H1 (cell line): ENCODE results near the gene B4GALT5. TPM values are rescaled to one million over a fixed set of nuclear protein-coding genes. Genes with fewer than 3 reads are reported as not detected.

Experiments
- CTCF ChIA-PET: fragments of 300-600 bp; sonication (Branson Sonifier 250); formaldehyde crosslinking; loops from one replicate; lab custom pipeline; 2021; ENCODE audit not compliant: partially characterized antibody; lab: Charles Lee
- POLR2A ChIA-PET: fragments of 300-600 bp; sonication (Branson Sonifier 250); formaldehyde crosslinking; loops from one replicate; lab custom pipeline; 2021; ENCODE audit warnings: inconsistent platforms; ENCODE audit not compliant: partially characterized antibody; lab: Charles Lee
- DNase-seq, 2 experiments: peaks; one replicate each; pipeline versions ENCODE4 v3.0.0 to v3.0.0-alpha.2; 2010 to 2022; ENCODE audit warnings: low spot score in 2 of 2, low read depth in 1 of 2, mixed read lengths in 1 of 2
- FAIRE-seq: peaks from 2 replicates; lab custom pipeline; 2011; peaks lifted over from hg19 to GRCh38; lab: Jason Lieb, UNC
- H2AFZ ChIP-seq: 2 replicates; pipeline ENCODE4 v1.8.1; 2012; ENCODE audit warnings: low read length, inconsistent platforms
- H2AK5ac ChIP-seq: 2 replicates; pipeline ENCODE4 v1.6.1; 2013; ENCODE audit warnings: low read depth, low read length
- H2BK120ac ChIP-seq: replicated peaks from 2 replicates; pipeline ENCODE3; 2013; ENCODE audit warnings: low read depth, low read length, inconsistent platforms
- H2BK12ac ChIP-seq: 2 replicates; pipeline ENCODE4 v1.6.1; 2013; ENCODE audit warnings: low read depth, low read length
- H2BK15ac ChIP-seq: 2 replicates; pipeline ENCODE4 v1.6.1; 2013; ENCODE audit warnings: low read length
- H2BK20ac ChIP-seq: 2 replicates; pipeline ENCODE4 v1.6.1; 2013; ENCODE audit warnings: low read length
- H2BK5ac ChIP-seq: 2 replicates; pipeline ENCODE4 v1.6.1; 2013; ENCODE audit warnings: low read depth, low read length
- H3K14ac ChIP-seq: 2 replicates; pipeline ENCODE4 v1.6.1; 2013; ENCODE audit warnings: inconsistent platforms; ENCODE audit not compliant: insufficient read length
- H3K18ac ChIP-seq: 2 replicates; pipeline ENCODE4 v1.6.1; 2013; ENCODE audit warnings: low read length; ENCODE audit errors: extremely low read depth
- H3K23ac ChIP-seq: 2 replicates; pipeline ENCODE4 v1.6.1; 2013; ENCODE audit warnings: inconsistent platforms; ENCODE audit not compliant: insufficient read length
- H3K23me2 ChIP-seq: 2 replicates; pipeline ENCODE4 v1.6.1; 2013; ENCODE audit warnings: low read depth, low read length
- H3K27ac ChIP-seq: 2 replicates; pipeline ENCODE4 v1.6.1; 2011; ENCODE audit warnings: low read depth, low read length, inconsistent platforms
- H3K27me3 ChIP-seq, 4 experiments: replicated peaks in 1 of 4; 1 replicate in 1 of 4; 2 replicates in 3 of 4; pipeline versions ENCODE4 v1.6.1 to v1.8.1; 2011 to 2013; ENCODE audit warnings: low read length in 3 of 4, mild to moderate bottlenecking in 3 of 4, inconsistent platforms in 2 of 4, mixed read lengths in 2 of 4, moderate library complexity in 1 of 4; ENCODE audit not compliant: control insufficient read depth in 3 of 4, insufficient read depth in 3 of 4; ENCODE audit errors: extremely low read depth in 1 of 4
- H3K36me3 ChIP-seq, 4 experiments: 2 replicates each; pipeline versions ENCODE4 v1.6.1 to v1.8.1; 2011 to 2013; ENCODE audit warnings: mild to moderate bottlenecking in 4 of 4, low read length in 3 of 4, moderate library complexity in 2 of 4, control low read depth in 1 of 4, inconsistent platforms in 1 of 4; ENCODE audit not compliant: insufficient read depth in 4 of 4, control insufficient read depth in 2 of 4
- H3K4ac ChIP-seq: replicated peaks from 2 replicates; pipeline ENCODE3; 2013; ENCODE audit warnings: low read length, low read depth, mixed read lengths, inconsistent platforms; ENCODE audit not compliant: insufficient read length
- H3K4me1 ChIP-seq, 4 experiments: replicated peaks in 1 of 4; 1 replicate in 1 of 4; 2 replicates in 3 of 4; pipeline versions ENCODE4 v1.6.1 to v1.8.1; 2011 to 2013; ENCODE audit warnings: low read length in 3 of 4, inconsistent platforms in 2 of 4, mixed read lengths in 1 of 4; ENCODE audit not compliant: insufficient read depth in 4 of 4, control insufficient read depth in 3 of 4
- H3K4me2 ChIP-seq, 2 experiments: 2 replicates each; pipeline versions ENCODE4 v1.6.1 to v1.8.1; 2011 to 2013; ENCODE audit warnings: low read depth in 2 of 2, low read length in 2 of 2, control low read depth in 1 of 2, inconsistent platforms in 1 of 2, mild to moderate bottlenecking in 1 of 2; ENCODE audit not compliant: insufficient read depth in 1 of 2
- H3K4me3 ChIP-seq, 4 experiments: fragments of 200-600, 300-600 bp in 1 of 4; sonication (generic), shearing (Covaris generic), sonication (Bioruptor Twin) in 1 of 4; 2 replicates each; pipeline versions ENCODE4 v1.5.1 to v1.8.1; 2011 to 2016; ENCODE audit warnings: low read length in 4 of 4, low read depth in 3 of 4, control low read depth in 2 of 4, inconsistent platforms in 2 of 4, mild to moderate bottlenecking in 2 of 4, mixed read lengths in 1 of 4, moderate library complexity in 1 of 4; ENCODE audit not compliant: insufficient read depth in 2 of 4; ENCODE audit errors: extremely low read depth in 1 of 4
- H3K56ac ChIP-seq: replicated peaks from 2 replicates; pipeline ENCODE3; 2013; ENCODE audit warnings: low read depth, mild to moderate bottlenecking, mixed read lengths, low read length, inconsistent platforms; ENCODE audit not compliant: insufficient read length
- H3K79me1 ChIP-seq: 2 replicates; pipeline ENCODE4 v1.6.1; 2013; ENCODE audit warnings: low read depth, low read length, control low read depth
- H3K79me2 ChIP-seq, 2 experiments: 2 replicates each; pipeline versions ENCODE4 v1.6.1 to v1.8.1; 2012 to 2013; ENCODE audit warnings: low read length in 2 of 2, mild to moderate bottlenecking in 2 of 2, inconsistent platforms in 1 of 2; ENCODE audit not compliant: insufficient read depth in 2 of 2, control insufficient read depth in 1 of 2
- H3K9ac ChIP-seq, 4 experiments: replicated peaks in 1 of 4; 1 replicate in 1 of 4; 2 replicates in 3 of 4; pipeline versions ENCODE4 v1.6.1 to v1.8.1; 2011 to 2013; ENCODE audit warnings: low read depth in 3 of 4, low read length in 3 of 4, control low read depth in 2 of 4, mild to moderate bottlenecking in 2 of 4, moderate library complexity in 2 of 4, inconsistent platforms in 1 of 4; ENCODE audit errors: extremely low read depth in 1 of 4
- H3K9me3 ChIP-seq, 2 experiments: 2 replicates each; pipeline versions ENCODE4 v1.6.1 to v1.8.1; 2012 to 2013; ENCODE audit warnings: mild to moderate bottlenecking in 2 of 2, moderate library complexity in 2 of 2, control low read depth in 1 of 2, inconsistent platforms in 1 of 2, low read depth in 1 of 2, low read length in 1 of 2, mixed read lengths in 1 of 2; ENCODE audit not compliant: insufficient read depth in 2 of 2
- H4K20me1 ChIP-seq, 2 experiments: replicated peaks in 1 of 2; 2 replicates each; pipeline versions ENCODE3 to v1.8.1; 2011 to 2013; ENCODE audit warnings: inconsistent platforms in 2 of 2, low read length in 2 of 2, mild to moderate bottlenecking in 1 of 2; ENCODE audit not compliant: insufficient read depth in 2 of 2, control insufficient read depth in 1 of 2
- H4K5ac ChIP-seq: 2 replicates; pipeline ENCODE4 v1.6.1; 2013; ENCODE audit warnings: low read length, low read depth, mixed read lengths, inconsistent platforms; ENCODE audit not compliant: insufficient read length
- H4K8ac ChIP-seq: 2 replicates; pipeline ENCODE4 v1.8.0; 2013; ENCODE audit warnings: mild to moderate bottlenecking, moderate library complexity, low read length, inconsistent platforms; ENCODE audit not compliant: insufficient read depth; ENCODE audit errors: extremely low read depth
- H4K91ac ChIP-seq: replicated peaks from 2 replicates; pipeline ENCODE3; 2013; ENCODE audit warnings: low read length, mixed read lengths, inconsistent platforms; ENCODE audit not compliant: insufficient read length
- ATF3 ChIP-seq: IDR thresholded peaks from 2 replicates; pipeline ENCODE4 v1.6.1; 2011; ENCODE audit warnings: low read depth, mild to moderate bottlenecking, low read length; ENCODE audit not compliant: insufficient read depth
- POLR2AphosphoS5 ChIP-seq: IDR thresholded peaks from 2 replicates; pipeline ENCODE4 v1.6.1; 2011; ENCODE audit warnings: low read depth, low read length
- WGBS, 2 experiments: shearing (Covaris generic) in 1 of 2; methylation state at CpG; one replicate each; pipeline versions ENCODE4 v1.1.6 to v1.1.7; 2013 to 2015; ENCODE audit warnings: low lambda C conversion rate in 2 of 2, mixed read lengths in 2 of 2, inconsistent platforms in 1 of 2, low coverage in 1 of 2, missing lambda C conversion rate in 1 of 2; ENCODE audit not compliant: insufficient replicate concordance in 2 of 2, insufficient coverage in 1 of 2, insufficient read length in 1 of 2; ENCODE audit errors: extremely low coverage in 1 of 2, missing lambda C conversion rate in 1 of 2; 5-methylcytosine and 5-hydroxymethylcytosine counted together
- polyA plus RNA-seq, 7 experiments: library from polyadenylated mRNA; depleted of rRNA in 3 of 7; stranded (reverse) in 5 of 7; unstranded in 2 of 7; fragments of >200 nt in 5 of 7; fragments of 200-250 nt in 2 of 7; gene quantifications; 1 replicate in 5 of 7; 2 replicates in 1 of 7; 4 replicates in 1 of 7; pipeline versions ENCODE4 v1.2.1 to v1.2.3, GENCODE V29; 2011 to 2013; ENCODE audit warnings: missing spikeins in 2 of 7, mixed read lengths in 2 of 7
- total RNA-seq: library from RNA; stranded (reverse); fragmentation: NEBNext Ultra II Directional; extraction: Animal tissue kit (Norgen Biotek cat#: 25700); gene quantifications from 2 replicates; pipeline ENCODE4 v1.2.1, GENCODE V29; 2021

Gene B4GALT5
- total and polyA plus RNA-seq, 2 of the 8 experiments (the other 6 are each of a cell fraction or from before 2014, with no cell fraction given), result 46.5 to 75.4 TPM

- Histone ChIP-seq H3K27ac (no peak overlapping the region), H3K79me1 (peaks cover 2% of the 10 kb centered on the region; the same call in 1 of the 2 replicates), H3K56ac (no peak overlapping the region), H3K4me3 (no peak overlapping the region), H4K20me1 (peaks cover 0 to 14% of the 10 kb centered on the region in 2 experiments), H3K23me2 (no peaks in the 10 kb centered on the region), H3K9ac (no peak overlapping the region), H2BK20ac (no peak overlapping the region), H4K8ac (no peak overlapping the region), H3K79me2 (no peaks in the 10 kb centered on the region), H2AFZ (no peak overlapping the region), H3K18ac (no peak overlapping the region), H3K23ac (no peak overlapping the region), H3K4me1 (peaks cover 5 to 20% (median 12%) of the 10 kb centered on the region in 4 experiments), H2BK5ac (no peak overlapping the region), H3K27me3 (no peaks in the 10 kb centered on the region), H2BK12ac (no peak overlapping the region), H2BK120ac (no peak overlapping the region), H2AK5ac (no peak overlapping the region), H3K4me2 (no peak overlapping the region), H4K5ac (no peak overlapping the region), H3K9me3 (no peaks in the 10 kb centered on the region), H4K91ac (no peak overlapping the region), H3K14ac (no peak overlapping the region), H3K36me3 (peaks cover 12 to 55% (median 30%) of the 10 kb centered on the region in 4 experiments), H2BK15ac (no peak overlapping the region), H3K4ac (no peak overlapping the region)
- WGBS, 2 experiments, result 93% methylated on average over 15 of the region's 16 CpGs; no CpG with 5 or more reads in 1 of the 2 experiments
- CTCF ChIA-PET, result interaction anchor here (0.7 to 3.6 kb wide), 7 partner anchors 10 to 252 kb away, joined by 3 to 13 read pairs (median 4); no protein-coding TSS in a partner anchor
- FAIRE-seq, result no peak
- DNase-seq, result no peak
- POLR2A ChIA-PET, result no interaction called here
- TF ChIP-seq POLR2AphosphoS5 (0 out of 2 replicates have a peak, but pooled peaks have one; percentile 0), ATF3 (no peak)
These were observed 78.5 kb downstream of the B4GALT5 start for GRCh38 chr20:49635166-49635565.
